OCI-LY1 (cell line): Measurements from ENCODE around the gene TSC22D4.

Experiments used
- CTCF ChIP-seq: fragments of 200-600 bp; sonication (generic), shearing (Covaris generic); IDR thresholded peaks from 2 replicates; pipeline ENCODE4 v1.5.1; 2017; ENCODE audit warnings: mild to moderate bottlenecking, antibody characterized with exemption, low read length, moderate library complexity, mixed read lengths
- EZH2 ChIP-seq: fragments of 200-600 bp; sonication (generic), shearing (Covaris generic); IDR thresholded peaks from 2 replicates; pipeline ENCODE4 v1.8.0; 2017; ENCODE audit warnings: borderline replicate concordance, mixed run types, mild to moderate bottlenecking, antibody characterized with exemption, low read length, moderate library complexity, mixed read lengths

GRCh38 chr7:100481466-100481865 is 2.5 kb upstream of the TSC22D4 start:
- TF ChIP-seq CTCF = no peak
- TF ChIP-seq EZH2 = no peak
